GM12878 (cell line): ENCODE results near the gene CRACDL. TPM values are rescaled to one million over a fixed set of nuclear protein-coding genes. Genes with fewer than 3 reads are reported as not detected.

Experiments
- ATAC-seq: fragments of 200-7000 bp; cut with Tn5 transposase; 3 replicates; pipeline ENCODE4 v1.9.1; 2020; ENCODE audit warnings: mild to moderate bottlenecking, moderate library complexity
- BruUV-seq: library from RNA; stranded (reverse); fragments of 400-500 nt; replicated peaks from 2 replicates; lab custom pipeline; 2021; lab: Mats Ljungman, UMichigan
- CTCF ChIA-PET: fragments of 300-600 bp; sonication (Branson Sonifier 250); formaldehyde crosslinking; extraction: SDS; loops from one replicate; lab custom pipeline; 2021; ENCODE audit warnings: inconsistent platforms; lab: Yijun Ruan, JAX
- POLR2A ChIA-PET: fragments of 350-600 bp; formaldehyde crosslinking; extraction: SDS; loops from one replicate; lab custom pipeline; 2021; ENCODE audit warnings: inconsistent platforms; lab: Charles Lee
- RAD21 ChIA-PET: fragments of 300-600 bp; sonication (Branson Sonifier 250); formaldehyde crosslinking; loops from one replicate; lab custom pipeline; 2023; ENCODE audit warnings: antibody characterized with exemption; ENCODE audit not compliant: unreplicated experiment; lab: Charles Lee
- SMC1A ChIA-PET: fragments of 300-600 bp; sonication (Branson Sonifier 250); formaldehyde crosslinking; loops from one replicate; lab custom pipeline; 2023; ENCODE audit not compliant: unreplicated experiment, uncharacterized antibody; lab: Charles Lee
- DNase-seq: peaks from one replicate; pipeline ENCODE4 v3.0.0-alpha.2; 2011; ENCODE audit warnings: low read depth, low spot score
- FAIRE-seq: peaks from 3 replicates; lab custom pipeline; 2011; peaks lifted over from hg19 to GRCh38; lab: Jason Lieb, UNC
- H2AFZ ChIP-seq: 2 replicates; pipeline ENCODE4 v1.6.0; 2011; ENCODE audit warnings: low read depth, low read length, control low read depth; ENCODE audit not compliant: control insufficient read depth
- H3K27ac ChIP-seq: 2 replicates; pipeline ENCODE4 v1.5.1; 2011; ENCODE audit warnings: control low read depth; ENCODE audit not compliant: control insufficient read depth, insufficient read depth
- H3K27me3 ChIP-seq, 2 experiments: replicated peaks in 1 of 2; 2 replicates each; pipeline versions ENCODE4 v1.6.0 to v1.6.1; 2011; ENCODE audit warnings: low read length in 1 of 2; ENCODE audit not compliant: control insufficient read depth in 2 of 2, insufficient read depth in 2 of 2
- H3K36me3 ChIP-seq, 2 experiments: 2 replicates each; pipeline ENCODE4 v1.5.1; 2011; ENCODE audit warnings: low read length in 1 of 2; ENCODE audit not compliant: control insufficient read depth in 2 of 2, insufficient read depth in 2 of 2
- H3K4me1 ChIP-seq: 2 replicates; pipeline ENCODE4 v1.6.1; 2011; ENCODE audit warnings: mild to moderate bottlenecking, low read length, moderate library complexity, mixed read lengths; ENCODE audit not compliant: control insufficient read depth, insufficient read depth
- H3K4me2 ChIP-seq: 2 replicates; pipeline ENCODE4 v1.6.0; 2011; ENCODE audit warnings: control low read depth; ENCODE audit not compliant: control insufficient read depth, insufficient read depth
- H3K4me3 ChIP-seq: fragments of 200-600 bp; sonication (generic); 2 replicates; pipeline ENCODE4 v1.5.1; 2016
- H3K79me2 ChIP-seq: 2 replicates; pipeline ENCODE4 v1.6.0; 2011; ENCODE audit warnings: low read length; ENCODE audit not compliant: control insufficient read depth, insufficient read depth
- H3K9ac ChIP-seq: 2 replicates; pipeline ENCODE4 v1.8.0; 2011; ENCODE audit warnings: low read length, control low read depth, mixed read lengths; ENCODE audit not compliant: control insufficient read depth, insufficient read depth
- H3K9me3 ChIP-seq: replicated peaks from 3 replicates; pipeline ENCODE4 v1.5.1; 2011; ENCODE audit warnings: mild to moderate bottlenecking, low read length; ENCODE audit not compliant: control insufficient read depth, insufficient read depth
- H4K20me1 ChIP-seq: 2 replicates; pipeline ENCODE4 v1.6.0; 2011; ENCODE audit not compliant: control insufficient read depth, insufficient read depth
- DPF2 ChIP-seq: fragments of 450-650 bp; IDR thresholded peaks from 2 replicates; pipeline ENCODE4 v1.6.1; 2017; ENCODE audit warnings: mild to moderate bottlenecking
- MAX ChIP-seq: IDR thresholded peaks from 2 replicates; pipeline ENCODE4 v1.6.1; 2012; ENCODE audit warnings: low read depth, low read length, improper control_type of control experiment
- NFYA ChIP-seq: IDR thresholded peaks from 2 replicates; pipeline ENCODE4 v1.6.1; 2011; ENCODE audit warnings: low read depth, mild to moderate bottlenecking, low read length, improper control_type of control experiment, borderline replicate concordance
- PBX3 ChIP-seq: IDR thresholded peaks from 2 replicates; pipeline ENCODE4 v1.6.1; 2011; ENCODE audit warnings: mild to moderate bottlenecking, low read depth, low read length, moderate library complexity; ENCODE audit not compliant: insufficient replicate concordance
- SMAD1 ChIP-seq: fragments of 450-650 bp; IDR thresholded peaks from 2 replicates; pipeline ENCODE4 v1.6.1; 2018; ENCODE audit warnings: mild to moderate bottlenecking, low read depth; ENCODE audit not compliant: partially characterized antibody
- YY1 ChIP-seq: IDR thresholded peaks from 2 replicates; pipeline ENCODE4 v1.6.1; 2011; ENCODE audit warnings: low read depth, mild to moderate bottlenecking, low read length
- ZZZ3 ChIP-seq: IDR thresholded peaks from 2 replicates; pipeline ENCODE4 v1.6.1; 2011; ENCODE audit warnings: low read depth; ENCODE audit not compliant: control insufficient read depth, insufficient read length
- WGBS: methylation state at CpG from one replicate; pipeline ENCODE4 v1.1.6; 2016; ENCODE audit warnings: low lambda C conversion rate; ENCODE audit not compliant: insufficient replicate concordance, insufficient coverage; ENCODE audit errors: missing lambda C conversion rate; 5-methylcytosine and 5-hydroxymethylcytosine counted together
- in situ Hi-C: fragments of 300-500 bp; cut with MboI; formaldehyde crosslinking; loops from 9 replicates; pipeline ENCODE4 v1.14.3; 2018; ENCODE audit warnings: mixed read lengths
- intact Hi-C: fragments of 100-400 bp; cut with micrococcal nuclease; formaldehyde crosslinking; loops from one replicate; pipeline ENCODE4 v1.14.2; 2022; ENCODE audit not compliant: unreplicated experiment
- polyA plus RNA-seq, 11 experiments: library from polyadenylated mRNA; depleted of rRNA in 4 of 11; unstranded in 6 of 11; stranded (reverse) in 5 of 11; fragments of >200 nt; fragmentation: Nextera tagmentation in 4 of 11; fragmentation: Illumina TruSeq in 1 of 11; extraction: Ambion mirVana in 4 of 11; extraction: Trizol in 1 of 11; gene quantifications; 1 replicate in 1 of 11; 2 replicates in 10 of 11; pipeline versions ENCODE4 v1.2.1 to v1.2.3, GENCODE V29; 2011 to 2016; ENCODE audit warnings: inconsistent platforms in 2 of 11, missing spikeins in 2 of 11, low read depth in 1 of 11
- total RNA-seq, 4 experiments: library from RNA; depleted of rRNA in 3 of 4; stranded (reverse); fragments of >200 nt in 3 of 4; fragmentation: Illumina TruSeq in 1 of 4; extraction: Trizol in 1 of 4; gene quantifications; 2 replicates each; pipeline versions ENCODE4 v1.2.1 to v1.2.3, GENCODE V29; 2013 to 2021

The CRACDL gene
- total and polyA plus RNA-seq, 10 of the 15 experiments (the other 5 are each of a cell fraction or from before 2014, with no cell fraction given), result 0.03 to 0.72 (median 0.14) TPM

- TF ChIP-seq DPF2 (no peak), ZZZ3 (no peak), SMAD1 (no peak), PBX3 (no peak), NFYA (no peak)
These were observed 6.1 kb downstream of the CRACDL start (continued) for GRCh38 chr2:98929920-98930319.

GRCh38 chr2:98928242-98928641 lies 7.8 kb downstream of the CRACDL start:
- Histone ChIP-seq H3K4me2 (no peak overlapping the region), H3K4me3 (no peak overlapping the region), H3K79me2 (no peaks in the 10 kb centered on the region), H3K36me3 (no peaks in the 10 kb centered on the region), H3K27me3 (no peaks in the 10 kb centered on the region; a peak in 2 of 4 replicates), H3K4me1 (no peaks in the 10 kb centered on the region), H3K27ac (no peak overlapping the region), H4K20me1 (no peaks in the 10 kb centered on the region), H3K9ac (no peak overlapping the region), H3K9me3 (no peaks in the 10 kb centered on the region), H2AFZ (no peak overlapping the region)
- ChIA-PET SMC1A (no interaction called here), RAD21 (no interaction called here), POLR2A (no interaction called here), CTCF (no interaction called here)
- ATAC-seq (no peak), DNase-seq (no peak), FAIRE-seq (no peak)
- TF ChIP-seq MAX (no peak), YY1 (no peak)
- 48% methylated on average over 10 of the region's 10 CpGs for WGBS
- intact Hi-C loops, result no loop called here
- in situ Hi-C loops, result no loop called here
- BruUV-seq, result no TSS peak
